Measurements from ENCODE around the gene GPRC5A.

- TF ChIP-seq CTCF (IDR thresholded peaks at IDR 0.05; ENCODE audit: low read length) (no peak), EZH2 (optimal IDR thresholded peaks at IDR 0.05; ENCODE audit: low read depth, low read length) (no peak)
Observed at GRCh38 chr12:12938541-12938940, 47.2 kb downstream of the GPRC5A start.

All from MM.1S (cell line).